ENCODE data around the gene GPC2. TPM values are rescaled to one million over a fixed set of nuclear protein-coding genes. Genes with fewer than 3 reads are reported as not detected.

The GPC2 gene
- polyA plus RNA-seq, 1 donor (not counting 4 experiments of a cell fraction or from before 2014, with no cell fraction given), result 0.55 TPM

- Histone ChIP-seq H3K9me3 (ENCODE audit: control insufficient read depth, low read depth, low read length) (no peaks in the 10 kb centered on the region), H2AFZ (ENCODE audit: control insufficient read depth, low read length) (no peak overlapping the region), H3K4me1 (ENCODE audit: control insufficient read depth, extremely low read depth, insufficient read depth, low read length) (peaks cover 15% of the 10 kb centered on the region), H4K20me1 (ENCODE audit: control insufficient read depth, extremely low read depth, insufficient read depth, low read length) (no peaks in the 10 kb centered on the region), H3K4me3 (ENCODE audit: control insufficient read depth in 2 of 3, extremely low read depth in 1 of 3, insufficient read depth in 2 of 3, low read depth in 1 of 3, low read length in 3 of 3) (no peak overlapping the region), H3K9me1 (ENCODE audit: control insufficient read depth, extremely low read depth, insufficient read depth, low read length) (no peaks in the 10 kb centered on the region), H3K79me2 (ENCODE audit: control insufficient read depth, insufficient read depth, low read length) (no peaks in the 10 kb centered on the region), H3K27ac (ENCODE audit: control insufficient read depth, insufficient read depth, low read length) (no peak overlapping the region), H3K27me3 (ENCODE audit: control insufficient read depth, extremely low read depth, insufficient read depth, low read length) (peaks cover 14% of the 10 kb centered on the region), H3K9ac (ENCODE audit: control insufficient read depth, extremely low read depth, insufficient read depth, low read length) (no peak overlapping the region), H3K4me2 (ENCODE audit: control insufficient read depth, extremely low read depth, insufficient read depth, low read depth, low read length) (no peak overlapping the region), H3K36me3 (ENCODE audit: control insufficient read depth in 2 of 2, extremely low read depth in 1 of 2, insufficient read depth in 2 of 2, low read length in 2 of 2) (no peaks in the 10 kb centered on the region)
- dilution Hi-C loops (cut with MboI; ENCODE audit: extremely low pct_ligation_motif_present, low sequenced_read_pairs), result no loop called here
- DNase-seq (ENCODE audit: low read depth, low spot score) (no peak), FAIRE-seq (no peak)
- no peak for TF ChIP-seq EZH2 (IDR thresholded peaks at IDR 0.05; ENCODE audit: low read length)
- no peak for TF ChIP-seq CTCF (optimal IDR thresholded peaks at IDR 0.05 in 1 of 3, IDR thresholded peaks at IDR 0.05 in 1 of 3, conservative IDR thresholded peaks at IDR 0.05 in 1 of 3; ENCODE audit: extremely low read depth in 1 of 3, insufficient read depth in 2 of 3, low read length in 3 of 3)
These were observed 7.9 kb downstream of the GPC2 start for GRCh38 chr7:100169147-100169850.

GRCh38 chr7:100167912-100168323 is 9.3 kb downstream of the GPC2 start:
- Histone ChIP-seq H3K79me2 (ENCODE audit: control insufficient read depth, insufficient read depth, low read length) (no peaks in the 10 kb centered on the region), H2AFZ (ENCODE audit: control insufficient read depth, low read length) (peak overlapping the region; percentile 90), H3K4me3 (ENCODE audit: control insufficient read depth in 2 of 3, extremely low read depth in 1 of 3, insufficient read depth in 2 of 3, low read depth in 1 of 3, low read length in 3 of 3) (peak overlapping the region in 2 of 3 experiments; percentile 62 to 72), H3K9me3 (ENCODE audit: control insufficient read depth, low read depth, low read length) (no peaks in the 10 kb centered on the region), H3K9me1 (ENCODE audit: control insufficient read depth, extremely low read depth, insufficient read depth, low read length) (peaks cover 2% of the 10 kb centered on the region), H3K27me3 (ENCODE audit: control insufficient read depth, extremely low read depth, insufficient read depth, low read length) (peaks cover 14% of the 10 kb centered on the region), H3K36me3 (ENCODE audit: control insufficient read depth in 2 of 2, extremely low read depth in 1 of 2, insufficient read depth in 2 of 2, low read length in 2 of 2) (no peaks in the 10 kb centered on the region), H3K27ac (ENCODE audit: control insufficient read depth, insufficient read depth, low read length) (no peak overlapping the region), H4K20me1 (ENCODE audit: control insufficient read depth, extremely low read depth, insufficient read depth, low read length) (no peaks in the 10 kb centered on the region), H3K4me1 (ENCODE audit: control insufficient read depth, extremely low read depth, insufficient read depth, low read length) (peaks cover 25% of the 10 kb centered on the region), H3K9ac (ENCODE audit: control insufficient read depth, extremely low read depth, insufficient read depth, low read length) (peak overlapping the region; percentile 37), H3K4me2 (ENCODE audit: control insufficient read depth, extremely low read depth, insufficient read depth, low read depth, low read length) (peak overlapping the region; percentile 94)
- TF ChIP-seq CTCF (optimal IDR thresholded peaks at IDR 0.05 in 1 of 3, IDR thresholded peaks at IDR 0.05 in 1 of 3, conservative IDR thresholded peaks at IDR 0.05 in 1 of 3; ENCODE audit: extremely low read depth in 1 of 3, insufficient read depth in 2 of 3, low read length in 3 of 3) (no peak), EZH2 (IDR thresholded peaks at IDR 0.05; ENCODE audit: low read length) (no peak)
- dilution Hi-C loops (cut with MboI; ENCODE audit: extremely low pct_ligation_motif_present, low sequenced_read_pairs), result no loop called here
- DNase-seq (ENCODE audit: low read depth, low spot score) (no peak), FAIRE-seq (no peak)
